ENCODE measurements around the gene BICC1. TPM values are rescaled to one million over a fixed set of nuclear protein-coding genes. Genes with fewer than 3 reads are reported as not detected.

BICC1 gene
- total and polyA plus RNA-seq, 2 of the 4 experiments (the other 2 are of a cell fraction) = 5.7 to 42.5 TPM

DNA sequence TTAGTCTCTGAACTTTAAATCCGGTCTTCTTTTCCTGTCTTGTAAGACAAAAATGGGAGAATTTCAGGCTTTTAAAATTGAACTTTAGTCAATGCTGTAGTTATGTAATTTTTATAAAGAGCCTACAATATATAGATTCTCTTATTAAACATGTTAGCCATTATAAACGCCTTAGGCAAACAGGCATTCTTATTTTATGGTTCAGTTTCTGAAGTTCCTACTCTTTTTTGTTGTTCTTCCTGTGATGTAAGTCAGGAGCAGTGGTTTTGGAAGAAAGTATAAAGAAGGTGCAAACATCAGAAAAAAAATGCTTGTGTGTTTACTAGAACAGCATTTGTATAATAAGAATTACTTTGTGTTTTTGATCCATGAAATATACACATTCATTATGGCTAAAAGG, 41.6 kb downstream of the BICC1 start:
- Histone ChIP-seq H3K9ac (ENCODE audit: low read depth, low read length) (no peak overlapping the region), H4K8ac (ENCODE audit: low read depth in 2 of 2, low read length in 2 of 2) (no peak overlapping the region), H4K20me1 (ENCODE audit: insufficient read depth, low read length) (peaks cover 9% of the 10 kb centered on the region), H2AK9ac (replicated peaks; ENCODE audit: low read depth, low read length, poor library complexity) (no peak overlapping the region), H3K36me3 (ENCODE audit: control insufficient read depth, insufficient read depth, low read length) (no peaks in the 10 kb centered on the region), H3K18ac (ENCODE audit: low read depth, low read length) (no peak overlapping the region), H3K23ac (ENCODE audit: low read depth, low read length) (no peak overlapping the region), H3K4me3 (ENCODE audit: insufficient read depth, low read depth, low read length) (no peak overlapping the region), H3K79me1 (ENCODE audit: low read depth in 1 of 2, low read length in 2 of 2) (peaks cover 33 to 35% of the 10 kb centered on the region in 2 experiments), H4K91ac (ENCODE audit: insufficient read depth, low read depth, low read length) (no peak overlapping the region), H2BK20ac (ENCODE audit: low read depth, low read length) (no peak overlapping the region), H4K5ac (ENCODE audit: low read depth, low read length) (no peak overlapping the region), H2BK5ac (ENCODE audit: low read depth, low read length, poor library complexity, severe bottlenecking) (no peak overlapping the region), H2BK15ac (ENCODE audit: low read depth, low read length) (no peak overlapping the region), H3K9me1 (ENCODE audit: insufficient read depth, low read length) (no peaks in the 10 kb centered on the region; the same call in 1 of the 2 replicates), H3K4ac (ENCODE audit: low read depth, low read length) (no peak overlapping the region), H3K9me3 (ENCODE audit: control insufficient read depth, insufficient read depth, low read length) (peaks cover 2% of the 10 kb centered on the region), H2AFZ (replicated peaks; ENCODE audit: low read length, poor library complexity) (no peak overlapping the region), H3K14ac (replicated peaks; ENCODE audit: low read depth, low read length) (no peak overlapping the region), H3K27ac (ENCODE audit: insufficient read depth, low read length) (no peak overlapping the region), H3K4me1 (ENCODE audit: control insufficient read depth, insufficient read depth, low read length) (peaks cover 2% of the 10 kb centered on the region; the same call in 1 of the 2 replicates), H3K56ac (ENCODE audit: extremely low read depth, insufficient read depth, low read length) (no peak overlapping the region), H3K27me3 (ENCODE audit: control insufficient read depth, insufficient read depth, low read length) (no peaks in the 10 kb centered on the region), H2AK5ac (ENCODE audit: low read depth, low read length) (no peak overlapping the region), H3K4me2 (ENCODE audit: low read depth, low read length) (no peak overlapping the region), H2BK120ac (ENCODE audit: low read depth, low read length) (no peak overlapping the region)
- in situ Hi-C loops (cut with MboI; ENCODE audit: low sequenced_read_pairs) = no loop called here
- dilution Hi-C loops (cut with HindIII; ENCODE audit: low sequenced_read_pairs, unreplicated experiment) = no loop called here
- intact Hi-C loops (cut with micrococcal nuclease) = no loop called here
- ChIA-PET POLR2A (ENCODE audit: unreplicated experiment) (no interaction called here), CTCF (interaction anchor here (0.6 kb wide), 1 partner anchor 35 kb away, joined by 4 read pairs; no protein-coding TSS in a partner anchor)
- TF ChIP-seq RCOR1 (IDR thresholded peaks at IDR 0.05; ENCODE audit: insufficient replicate concordance, low read length) (no peak), POLR2A (IDR thresholded peaks at IDR 0.05; ENCODE audit: low read depth, low read length) (no peak), MAZ (IDR thresholded peaks at IDR 0.05; ENCODE audit: borderline replicate concordance, low read depth, low read length) (no peak), FOS (IDR thresholded peaks at IDR 0.05; ENCODE audit: low read depth, low read length) (no peak), RAD21 (IDR thresholded peaks at IDR 0.05; ENCODE audit: low read length) (no peak), SMC3 (IDR thresholded peaks at IDR 0.05; ENCODE audit: low read depth, low read length) (no peak), BHLHE40 (IDR thresholded peaks at IDR 0.05; ENCODE audit: low read depth, low read length) (no peak), NFE2L2 (IDR thresholded peaks at IDR 0.05; ENCODE audit: low read depth, low read length) (no peak), RFX5 (IDR thresholded peaks at IDR 0.05; ENCODE audit: low read depth, low read length) (no peak), MXI1 (IDR thresholded peaks at IDR 0.05; ENCODE audit: borderline replicate concordance, low read depth, low read length) (no peak), CEBPB (IDR thresholded peaks at IDR 0.05; ENCODE audit: low read depth, low read length) (no peak), MAFK (IDR thresholded peaks at IDR 0.05; ENCODE audit: low read depth, low read length) (no peak), CHD1 (IDR thresholded peaks at IDR 0.05; ENCODE audit: low read depth, low read length) (no peak)
- TF ChIP-seq, protein P1, sequence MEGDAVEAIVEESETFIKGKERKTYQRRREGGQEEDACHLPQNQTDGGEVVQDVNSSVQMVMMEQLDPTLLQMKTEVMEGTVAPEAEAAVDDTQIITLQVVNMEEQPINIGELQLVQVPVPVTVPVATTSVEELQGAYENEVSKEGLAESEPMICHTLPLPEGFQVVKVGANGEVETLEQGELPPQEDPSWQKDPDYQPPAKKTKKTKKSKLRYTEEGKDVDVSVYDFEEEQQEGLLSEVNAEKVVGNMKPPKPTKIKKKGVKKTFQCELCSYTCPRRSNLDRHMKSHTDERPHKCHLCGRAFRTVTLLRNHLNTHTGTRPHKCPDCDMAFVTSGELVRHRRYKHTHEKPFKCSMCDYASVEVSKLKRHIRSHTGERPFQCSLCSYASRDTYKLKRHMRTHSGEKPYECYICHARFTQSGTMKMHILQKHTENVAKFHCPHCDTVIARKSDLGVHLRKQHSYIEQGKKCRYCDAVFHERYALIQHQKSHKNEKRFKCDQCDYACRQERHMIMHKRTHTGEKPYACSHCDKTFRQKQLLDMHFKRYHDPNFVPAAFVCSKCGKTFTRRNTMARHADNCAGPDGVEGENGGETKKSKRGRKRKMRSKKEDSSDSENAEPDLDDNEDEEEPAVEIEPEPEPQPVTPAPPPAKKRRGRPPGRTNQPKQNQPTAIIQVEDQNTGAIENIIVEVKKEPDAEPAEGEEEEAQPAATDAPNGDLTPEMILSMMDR (conservative IDR thresholded peaks at IDR 0.05; ENCODE audit: low read depth, low read length) = no peak
- TF ChIP-seq, protein P2, sequence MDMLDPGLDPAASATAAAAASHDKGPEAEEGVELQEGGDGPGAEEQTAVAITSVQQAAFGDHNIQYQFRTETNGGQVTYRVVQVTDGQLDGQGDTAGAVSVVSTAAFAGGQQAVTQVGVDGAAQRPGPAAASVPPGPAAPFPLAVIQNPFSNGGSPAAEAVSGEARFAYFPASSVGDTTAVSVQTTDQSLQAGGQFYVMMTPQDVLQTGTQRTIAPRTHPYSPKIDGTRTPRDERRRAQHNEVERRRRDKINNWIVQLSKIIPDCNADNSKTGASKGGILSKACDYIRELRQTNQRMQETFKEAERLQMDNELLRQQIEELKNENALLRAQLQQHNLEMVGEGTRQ (IDR thresholded peaks at IDR 0.05; ENCODE audit: low read depth, low read length) = no peak
- TF ChIP-seq, protein P3, sequence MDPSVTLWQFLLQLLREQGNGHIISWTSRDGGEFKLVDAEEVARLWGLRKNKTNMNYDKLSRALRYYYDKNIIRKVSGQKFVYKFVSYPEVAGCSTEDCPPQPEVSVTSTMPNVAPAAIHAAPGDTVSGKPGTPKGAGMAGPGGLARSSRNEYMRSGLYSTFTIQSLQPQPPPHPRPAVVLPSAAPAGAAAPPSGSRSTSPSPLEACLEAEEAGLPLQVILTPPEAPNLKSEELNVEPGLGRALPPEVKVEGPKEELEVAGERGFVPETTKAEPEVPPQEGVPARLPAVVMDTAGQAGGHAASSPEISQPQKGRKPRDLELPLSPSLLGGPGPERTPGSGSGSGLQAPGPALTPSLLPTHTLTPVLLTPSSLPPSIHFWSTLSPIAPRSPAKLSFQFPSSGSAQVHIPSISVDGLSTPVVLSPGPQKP (IDR thresholded peaks at IDR 0.05; ENCODE audit: borderline replicate concordance, low read depth, low read length) = no peak
- no peak for ATAC-seq (ENCODE audit: low read depth)
- DNase-seq = no peak
- no TSS peak for BruUV-seq (replicated peaks)
- WGBS, 2 experiments (ENCODE audit: extremely low coverage in 2 of 2, insufficient read length in 1 of 2) = no CpG with 5 or more reads among the region's 2 CpGs

All from IMR-90 (cell line).